GM06990 (cell line): ENCODE data around the gene ACAD9.

Experiments used
- DNase-seq: peaks from one replicate; pipeline ENCODE4 v3.0.0-alpha.2; 2011; ENCODE audit not compliant: insufficient read length; ENCODE audit errors: extremely low read depth
- H3K27me3 ChIP-seq: replicated peaks from 2 replicates; pipeline ENCODE4 v1.6.0; 2011; ENCODE audit warnings: low read length; ENCODE audit not compliant: control insufficient read depth, insufficient read depth
- H3K36me3 ChIP-seq: 2 replicates; pipeline ENCODE4 v1.5.1; 2011; ENCODE audit warnings: low read length; ENCODE audit not compliant: control insufficient read depth, insufficient read depth
- H3K4me3 ChIP-seq: replicated peaks from 2 replicates; pipeline ENCODE4 v1.5.1; 2011; ENCODE audit warnings: low read depth, mild to moderate bottlenecking, control low read depth, low read length
- CTCF ChIP-seq: IDR thresholded peaks from 2 replicates; pipeline ENCODE4 v1.5.1; 2011; ENCODE audit warnings: low read length, control low read depth, mild to moderate bottlenecking, inconsistent platforms; ENCODE audit not compliant: insufficient read depth, poor library complexity, severe bottlenecking

The ACAD9 gene

GRCh38 chr3:128950223-128950938 lies 71.0 kb downstream of the ACAD9 start:
- peak; percentile 17 for TF ChIP-seq CTCF
- no peak for DNase-seq
- H3K4me3 ChIP-seq = no peak overlapping the region
- no peaks in the 10 kb centered on the region for H3K36me3 ChIP-seq
- no peaks in the 10 kb centered on the region for H3K27me3 ChIP-seq

- DNase-seq = no peak
- H3K4me3 ChIP-seq = no peak overlapping the region
- no peaks in the 10 kb centered on the region for H3K27me3 ChIP-seq
- no peaks in the 10 kb centered on the region for H3K36me3 ChIP-seq
- no peak for TF ChIP-seq CTCF
These were observed 77.0 kb downstream of the ACAD9 start for GRCh38 chr3:128956440-128956839.
